ENCODE results near the gene PRKCA. TPM values are rescaled to one million over a fixed set of nuclear protein-coding genes. Genes with fewer than 3 reads are reported as not detected.

Gene PRKCA
- total RNA-seq, 1 experiment from 2014 or later: 20.7 TPM

- POLR2A ChIA-PET: interaction anchor here (0.8 to 3.0 kb wide), 11 partner anchors 15 to 204 kb away, joined by 3 to 23 read pairs (median 5); no protein-coding TSS in a partner anchor
- Mint-ChIP-seq H3K36me3 (ENCODE audit: insufficient read depth, unreplicated experiment) (peaks cover 6% of the 10 kb centered on the region), H3K9me3 (ENCODE audit: unreplicated experiment) (no peaks in the 10 kb centered on the region), H3K4me3 (ENCODE audit: unreplicated experiment) (peak overlapping the region; percentile 35), H3K27me3 (ENCODE audit: insufficient read depth, unreplicated experiment) (no peaks in the 10 kb centered on the region), H3K4me1 (ENCODE audit: insufficient read depth, unreplicated experiment) (peaks cover 45% of the 10 kb centered on the region), H3K27ac (ENCODE audit: low read depth, unreplicated experiment) (peak overlapping the region; percentile 79)
- CTCF ChIA-PET: interaction anchor here (0.6 to 1.2 kb wide), 2 partner anchors 8 to 46 kb away, joined by 3 read pairs; no protein-coding TSS in a partner anchor
- no peak for DNase-seq (ENCODE audit: unreplicated experiment)
- intact Hi-C loops (cut with micrococcal nuclease): loop anchor here (2.0 to 5.0 kb wide), 2 partner anchors 41 to 205 kb away; partner anchors contain the start of gene PRKCA
- TF ChIP-seq CTCF (IDR thresholded peaks at IDR 0.05; ENCODE audit: unreplicated experiment): no peak
- no TSS peak for BruUV-seq (replicated peaks)
Observed at GRCh38 chr17:66507982-66508760, 205.8 kb downstream of the PRKCA start.

GRCh38 chr17:66508896-66509844 is 206.8 kb downstream of the PRKCA start:
- Mint-ChIP-seq H3K27ac (ENCODE audit: low read depth, unreplicated experiment) (peak overlapping the region; percentile 79), H3K36me3 (ENCODE audit: insufficient read depth, unreplicated experiment) (peaks cover 6% of the 10 kb centered on the region), H3K27me3 (ENCODE audit: insufficient read depth, unreplicated experiment) (no peaks in the 10 kb centered on the region), H3K9me3 (ENCODE audit: unreplicated experiment) (no peaks in the 10 kb centered on the region), H3K4me1 (ENCODE audit: insufficient read depth, unreplicated experiment) (peaks cover 41% of the 10 kb centered on the region), H3K4me3 (ENCODE audit: unreplicated experiment) (peak overlapping the region; percentile 35)
- intact Hi-C loops (cut with micrococcal nuclease): loop anchor here (2.0 to 5.0 kb wide), 2 partner anchors 42 to 206 kb away; partner anchors contain the start of gene PRKCA
- CTCF ChIA-PET: interaction anchor here (0.6 kb wide), 4 partner anchors 9 to 111 kb away, joined by 3 to 4 read pairs (median 3); no protein-coding TSS in a partner anchor
- TSS peak; percentile 48 for BruUV-seq (replicated peaks)
- no peak for TF ChIP-seq CTCF (IDR thresholded peaks at IDR 0.05; ENCODE audit: unreplicated experiment)
- DNase-seq (ENCODE audit: unreplicated experiment): peak; percentile 90
- POLR2A ChIA-PET: interaction anchor here (0.7 to 3.0 kb wide), 10 partner anchors 35 to 325 kb away, joined by 3 to 23 read pairs (median 4); no protein-coding TSS in a partner anchor

GRCh38 chr17:66509926-66510325 is 207.5 kb downstream of the PRKCA start:
- no peak for TF ChIP-seq CTCF (IDR thresholded peaks at IDR 0.05; ENCODE audit: unreplicated experiment)
- intact Hi-C loops (cut with micrococcal nuclease): loop anchor here (2.0 to 5.0 kb wide), 2 partner anchors 43 to 207 kb away; partner anchors contain the start of gene PRKCA
- H3K4me3 Mint-ChIP-seq (ENCODE audit: unreplicated experiment): peak overlapping the region; percentile 35
- peaks cover 6% of the 10 kb centered on the region for H3K36me3 Mint-ChIP-seq (ENCODE audit: insufficient read depth, unreplicated experiment)
- no peaks in the 10 kb centered on the region for H3K9me3 Mint-ChIP-seq (ENCODE audit: unreplicated experiment)
- ChIA-PET CTCF (interaction anchor here (0.6 kb wide), 2 partner anchors 110 to 237 kb away, joined by 3 to 4 read pairs; no protein-coding TSS in a partner anchor), POLR2A (interaction anchor here (1.2 to 3.0 kb wide), 3 partner anchors 44 to 326 kb away, joined by 3 to 23 read pairs (median 4); no protein-coding TSS in a partner anchor)
- TSS peak; percentile 71 for BruUV-seq (replicated peaks)
- DNase-seq (ENCODE audit: unreplicated experiment): no peak
- no peaks in the 10 kb centered on the region for H3K27me3 Mint-ChIP-seq (ENCODE audit: insufficient read depth, unreplicated experiment)
- peaks cover 41% of the 10 kb centered on the region for H3K4me1 Mint-ChIP-seq (ENCODE audit: insufficient read depth, unreplicated experiment)
- peak overlapping the region; percentile 79 for H3K27ac Mint-ChIP-seq (ENCODE audit: low read depth, unreplicated experiment)

All from MCF 10A (cell line).